Upper lobe of left lung (tissue), 4 donors: Measurements from ENCODE around the gene PTPRJ.

ENCODE experiments used
- POLR2A ChIP-seq, 4 donors: fragments of 450-650 bp; IDR thresholded peaks; one replicate each; pipeline ENCODE4 v1.5.1; 2016 to 2017; ENCODE audit warnings: antibody characterized with exemption in 4 of 4, mild to moderate bottlenecking in 2 of 4
- TF ChIP-seq, protein P1 (sequence below), 6 experiments: fragments of 450-650 bp in 4 of 6; fragments of 200-600 bp in 2 of 6; sonication (generic) in 2 of 6; IDR thresholded peaks; one replicate each; pipeline ENCODE4 v1.5.1; 2016 to 2019; ENCODE audit warnings: antibody characterized with exemption in 6 of 6

DNA sequence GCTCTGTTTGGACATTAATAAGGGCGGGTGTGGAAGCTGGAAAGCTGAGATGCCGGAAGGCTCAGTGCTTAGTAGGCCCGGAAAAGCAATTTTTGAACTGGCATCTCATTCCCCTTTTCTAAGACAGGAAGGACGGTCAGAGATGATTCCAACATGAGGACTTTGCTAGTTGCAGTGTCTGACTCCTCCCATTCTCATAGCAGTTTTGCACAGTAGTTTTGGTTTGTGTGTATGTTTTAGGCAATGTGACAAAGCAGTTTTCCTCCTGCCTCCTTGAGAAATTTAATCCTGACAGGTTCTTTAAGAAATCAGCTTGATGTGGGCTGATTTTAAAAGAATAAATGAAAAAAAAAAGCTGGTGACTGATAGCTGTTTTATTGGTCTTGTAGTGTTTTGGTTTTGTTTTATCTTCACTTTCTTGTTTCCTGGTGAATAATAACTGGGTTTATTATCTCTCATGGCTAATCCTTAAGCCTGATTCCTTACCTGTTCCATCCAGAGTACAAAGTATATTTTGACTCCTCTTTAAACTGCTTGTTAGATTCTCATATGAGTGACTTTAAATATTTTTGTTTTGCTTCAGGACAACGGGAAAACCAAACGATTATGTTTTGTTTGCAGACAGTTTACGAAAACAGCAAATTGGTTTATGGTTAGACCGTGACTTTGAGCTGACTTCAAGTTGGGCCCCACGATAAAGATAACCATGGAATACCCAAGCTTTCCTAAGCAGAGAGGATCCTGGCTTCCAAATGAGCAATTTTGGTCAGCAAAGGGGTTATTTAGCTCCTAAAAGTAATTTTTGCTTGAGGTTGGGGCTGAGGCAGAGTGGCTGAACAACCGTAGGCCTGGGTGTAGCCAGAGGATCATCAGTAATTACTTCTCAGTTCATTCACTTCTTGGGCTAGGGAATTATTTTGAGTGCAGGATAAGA lies 3.4 kb downstream of the PTPRJ start:
- TF ChIP-seq, protein P1, sequence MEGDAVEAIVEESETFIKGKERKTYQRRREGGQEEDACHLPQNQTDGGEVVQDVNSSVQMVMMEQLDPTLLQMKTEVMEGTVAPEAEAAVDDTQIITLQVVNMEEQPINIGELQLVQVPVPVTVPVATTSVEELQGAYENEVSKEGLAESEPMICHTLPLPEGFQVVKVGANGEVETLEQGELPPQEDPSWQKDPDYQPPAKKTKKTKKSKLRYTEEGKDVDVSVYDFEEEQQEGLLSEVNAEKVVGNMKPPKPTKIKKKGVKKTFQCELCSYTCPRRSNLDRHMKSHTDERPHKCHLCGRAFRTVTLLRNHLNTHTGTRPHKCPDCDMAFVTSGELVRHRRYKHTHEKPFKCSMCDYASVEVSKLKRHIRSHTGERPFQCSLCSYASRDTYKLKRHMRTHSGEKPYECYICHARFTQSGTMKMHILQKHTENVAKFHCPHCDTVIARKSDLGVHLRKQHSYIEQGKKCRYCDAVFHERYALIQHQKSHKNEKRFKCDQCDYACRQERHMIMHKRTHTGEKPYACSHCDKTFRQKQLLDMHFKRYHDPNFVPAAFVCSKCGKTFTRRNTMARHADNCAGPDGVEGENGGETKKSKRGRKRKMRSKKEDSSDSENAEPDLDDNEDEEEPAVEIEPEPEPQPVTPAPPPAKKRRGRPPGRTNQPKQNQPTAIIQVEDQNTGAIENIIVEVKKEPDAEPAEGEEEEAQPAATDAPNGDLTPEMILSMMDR (IDR thresholded peaks at IDR 0.05): no peak
- no peak for TF ChIP-seq POLR2A (IDR thresholded peaks at IDR 0.05)
